H9 (cell line): Measurements from ENCODE around the gene ERICH2. TPM values are rescaled to one million over a fixed set of nuclear protein-coding genes. Genes with fewer than 3 reads are reported as not detected.

ENCODE experiments used
- DNase-seq: peaks from one replicate; pipeline ENCODE4 v3.0.0-alpha.2; 2017
- H2AFZ ChIP-seq: one replicate; pipeline ENCODE4 v1.6.1; 2013; ENCODE audit warnings: mild to moderate bottlenecking, low read length, control low read depth, moderate library complexity
- H2AK5ac ChIP-seq: 2 replicates; pipeline ENCODE4 v1.6.1; 2013; ENCODE audit warnings: low read length, control low read depth, mixed read lengths; ENCODE audit not compliant: insufficient read length
- H2BK120ac ChIP-seq: one replicate; pipeline ENCODE4 v1.6.1; 2013; ENCODE audit warnings: low read depth, mild to moderate bottlenecking, low read length, control low read depth, inconsistent platforms; ENCODE audit not compliant: poor library complexity, severe bottlenecking
- H2BK12ac ChIP-seq: 2 replicates; pipeline ENCODE4 v1.6.1; 2013; ENCODE audit warnings: low read length, control low read depth, mixed read lengths, low read depth; ENCODE audit not compliant: insufficient read length
- H2BK15ac ChIP-seq: 2 replicates; pipeline ENCODE4 v1.6.1; 2013; ENCODE audit warnings: low read depth, low read length, control low read depth
- H2BK20ac ChIP-seq: one replicate; pipeline ENCODE4 v1.6.1; 2013; ENCODE audit warnings: low read depth, mild to moderate bottlenecking, low read length, control low read depth, inconsistent platforms; ENCODE audit not compliant: poor library complexity, severe bottlenecking
- H2BK5ac ChIP-seq: 2 replicates; pipeline ENCODE4 v1.6.1; 2013; ENCODE audit warnings: low read length, control low read depth, mixed read lengths; ENCODE audit not compliant: insufficient read length
- H3K14ac ChIP-seq: 2 replicates; pipeline ENCODE4 v1.6.1; 2013; ENCODE audit warnings: low read length, control low read depth; ENCODE audit not compliant: insufficient read depth
- H3K18ac ChIP-seq: 2 replicates; pipeline ENCODE4 v1.6.1; 2013; ENCODE audit warnings: low read depth, mild to moderate bottlenecking, mixed read lengths, low read length, control low read depth; ENCODE audit not compliant: insufficient read length
- H3K23ac ChIP-seq: 2 replicates; pipeline ENCODE4 v1.6.1; 2013; ENCODE audit warnings: low read length, control low read depth, mixed read lengths, low read depth; ENCODE audit not compliant: insufficient read length
- H3K23me2 ChIP-seq: 2 replicates; pipeline ENCODE4 v1.6.1; 2013; ENCODE audit warnings: low read depth, mild to moderate bottlenecking, mixed read lengths, low read length, control low read depth; ENCODE audit not compliant: insufficient read length, poor library complexity, severe bottlenecking
- H3K27ac ChIP-seq: 2 replicates; pipeline ENCODE4 v1.5.1; 2013; ENCODE audit warnings: low read length, control low read depth, mixed read lengths, low read depth; ENCODE audit not compliant: insufficient read length
- H3K27me3 ChIP-seq: 2 replicates; pipeline ENCODE4 v1.6.1; 2013; ENCODE audit warnings: low read length, control low read depth, inconsistent platforms; ENCODE audit not compliant: insufficient read depth
- H3K4ac ChIP-seq: 2 replicates; pipeline ENCODE4 v1.6.1; 2013; ENCODE audit warnings: low read depth, mild to moderate bottlenecking, control low read depth, inconsistent platforms, low read length, moderate library complexity
- H3K4me1 ChIP-seq: 2 replicates; pipeline ENCODE4 v1.6.1; 2013; ENCODE audit warnings: low read length, control low read depth, inconsistent platforms; ENCODE audit not compliant: insufficient read depth
- H3K4me2 ChIP-seq: 2 replicates; pipeline ENCODE4 v1.6.1; 2013; ENCODE audit warnings: low read length, control low read depth, mixed read lengths; ENCODE audit not compliant: insufficient read length, insufficient read depth
- H3K56ac ChIP-seq: 2 replicates; pipeline ENCODE4 v1.6.1; 2013; ENCODE audit warnings: low read depth, mild to moderate bottlenecking, mixed read lengths, low read length, control low read depth; ENCODE audit not compliant: insufficient read length
- H3K79me1 ChIP-seq: 2 replicates; pipeline ENCODE4 v1.6.1; 2013; ENCODE audit warnings: low read depth, mild to moderate bottlenecking, moderate library complexity, low read length, control low read depth, inconsistent platforms; ENCODE audit not compliant: insufficient read depth, poor library complexity, severe bottlenecking
- H3K79me2 ChIP-seq: 2 replicates; pipeline ENCODE4 v1.6.1; 2013; ENCODE audit warnings: low read length, control low read depth, inconsistent platforms; ENCODE audit not compliant: insufficient read depth
- H3K9ac ChIP-seq: 2 replicates; pipeline ENCODE4 v1.6.1; 2013; ENCODE audit warnings: low read length, control low read depth, mixed read lengths; ENCODE audit not compliant: insufficient read length; ENCODE audit errors: extremely low read depth
- H3K9me3 ChIP-seq: one replicate; pipeline ENCODE4 v1.6.1; 2013; ENCODE audit warnings: low read depth, low read length, inconsistent platforms; ENCODE audit not compliant: control insufficient read depth
- H3T11ph ChIP-seq: one replicate; pipeline ENCODE4 v1.6.1; 2013; ENCODE audit warnings: mild to moderate bottlenecking, low read length, control low read depth, inconsistent platforms
- H4K20me1 ChIP-seq: one replicate; pipeline ENCODE4 v1.6.1; 2013; ENCODE audit not compliant: control insufficient read depth, insufficient read length, insufficient read depth
- H4K5ac ChIP-seq: 2 replicates; pipeline ENCODE4 v1.6.1; 2013; ENCODE audit warnings: low read depth, mild to moderate bottlenecking, mixed read lengths, low read length, control low read depth; ENCODE audit not compliant: insufficient read length
- H4K8ac ChIP-seq: replicated peaks from 2 replicates; pipeline ENCODE4 v1.6.1; 2013; ENCODE audit warnings: low read length, control low read depth, mixed read lengths, low read depth; ENCODE audit not compliant: insufficient read length
- H4K91ac ChIP-seq: 2 replicates; pipeline ENCODE4 v1.6.1; 2013; ENCODE audit warnings: low read depth, mild to moderate bottlenecking, moderate library complexity, mixed read lengths, low read length, control low read depth; ENCODE audit not compliant: insufficient read length
- H3K27ac Mint-ChIP-seq, 3 experiments: 2 replicates in 2 of 3; 3 replicates in 1 of 3; pipeline ENCODE4 v1.8.0; 2020 to 2021; ENCODE audit warnings: mixed read lengths in 3 of 3, mild to moderate bottlenecking in 1 of 3, moderate library complexity in 1 of 3
- H3K27me3 Mint-ChIP-seq: 2 replicates; pipeline ENCODE4 v1.8.0; 2021; ENCODE audit warnings: low read depth, mild to moderate bottlenecking, moderate library complexity, mixed read lengths
- H3K36me3 Mint-ChIP-seq, 3 experiments: 2 replicates in 2 of 3; 3 replicates in 1 of 3; pipeline ENCODE4 v1.8.0; 2020 to 2021; ENCODE audit warnings: low read depth in 3 of 3, mixed read lengths in 3 of 3; ENCODE audit not compliant: insufficient read depth in 1 of 3
- H3K4me1 Mint-ChIP-seq, 2 experiments: 2 replicates each; pipeline ENCODE4 v1.8.0; 2020; ENCODE audit warnings: mixed read lengths in 2 of 2
- H3K4me3 Mint-ChIP-seq, 2 experiments: 2 replicates in 1 of 2; 3 replicates in 1 of 2; pipeline ENCODE4 v1.8.0; 2020 to 2021; ENCODE audit warnings: mild to moderate bottlenecking in 2 of 2, mixed read lengths in 2 of 2, moderate library complexity in 1 of 2
- H3K9me3 Mint-ChIP-seq, 2 experiments: 2 replicates in 1 of 2; 3 replicates in 1 of 2; pipeline ENCODE4 v1.8.0; 2020; ENCODE audit warnings: mild to moderate bottlenecking in 2 of 2, mixed read lengths in 2 of 2, moderate library complexity in 1 of 2
- WGBS: extraction: QIAGEN DNeasy Blood & Tissue Kit; methylation state at CpG from one replicate; pipeline ENCODE4 v1.1.7; 2013; ENCODE audit warnings: missing lambda C conversion rate, low lambda C conversion rate, mixed read lengths; ENCODE audit not compliant: insufficient read length; ENCODE audit errors: extremely low coverage; 5-methylcytosine and 5-hydroxymethylcytosine counted together
- total RNA-seq: library from RNA; stranded (reverse); gene quantifications from 2 replicates; pipeline ENCODE4 v1.2.1, GENCODE V29; 2021
- TF ChIP-seq, protein P1 (sequence below): fragments of 200-600 bp; sonication (generic); conservative IDR thresholded peaks from 3 replicates; pipeline ENCODE4 v1.8.0; 2021; ENCODE audit warnings: antibody characterized with exemption, mild to moderate bottlenecking

The ERICH2 gene
- total RNA-seq, 1 experiment from 2014 or later, result 1.2 TPM

- DNase-seq, result peak; percentile 44
- H2AK5ac ChIP-seq, result no peak overlapping the region
- peaks cover 38% of the 10 kb centered on the region for H3K27me3 ChIP-seq
- Mint-ChIP-seq H3K4me3 (peak overlapping the region; percentile 59 to 82), H3K27ac (no peak overlapping the region; a peak in 1 of 7 replicates), H3K27me3 (peaks cover 59% of the 10 kb centered on the region), H3K36me3 (no peaks in the 10 kb centered on the region; a peak in 1 of 7 replicates), H3K9me3 (peaks cover 0 to 3% of the 10 kb centered on the region in 2 experiments; a peak in 1 of 5 replicates), H3K4me1 (peaks cover 41 to 43% of the 10 kb centered on the region in 2 experiments)
- no peak overlapping the region for H3K18ac ChIP-seq
- H3K56ac ChIP-seq, result no peak overlapping the region
- H3K23me2 ChIP-seq, result peaks cover 39% of the 10 kb centered on the region
- H4K20me1 ChIP-seq, result peaks cover 2% of the 10 kb centered on the region
- H3K27ac ChIP-seq, result no peak overlapping the region
- H3K4me2 ChIP-seq, result peak overlapping the region; percentile 70
- no peak overlapping the region for H3K4ac ChIP-seq
- WGBS, result no CpG with 5 or more reads among the region's 14 CpGs
- no peak overlapping the region for H3K9ac ChIP-seq
- H4K5ac ChIP-seq, result no peak overlapping the region
- no peak overlapping the region for H2AFZ ChIP-seq
- no peak overlapping the region for H3K23ac ChIP-seq
- no peak overlapping the region for H4K91ac ChIP-seq
- no peaks in the 10 kb centered on the region for H3K79me2 ChIP-seq
- no peak overlapping the region for H3T11ph ChIP-seq
- TF ChIP-seq, protein P1, sequence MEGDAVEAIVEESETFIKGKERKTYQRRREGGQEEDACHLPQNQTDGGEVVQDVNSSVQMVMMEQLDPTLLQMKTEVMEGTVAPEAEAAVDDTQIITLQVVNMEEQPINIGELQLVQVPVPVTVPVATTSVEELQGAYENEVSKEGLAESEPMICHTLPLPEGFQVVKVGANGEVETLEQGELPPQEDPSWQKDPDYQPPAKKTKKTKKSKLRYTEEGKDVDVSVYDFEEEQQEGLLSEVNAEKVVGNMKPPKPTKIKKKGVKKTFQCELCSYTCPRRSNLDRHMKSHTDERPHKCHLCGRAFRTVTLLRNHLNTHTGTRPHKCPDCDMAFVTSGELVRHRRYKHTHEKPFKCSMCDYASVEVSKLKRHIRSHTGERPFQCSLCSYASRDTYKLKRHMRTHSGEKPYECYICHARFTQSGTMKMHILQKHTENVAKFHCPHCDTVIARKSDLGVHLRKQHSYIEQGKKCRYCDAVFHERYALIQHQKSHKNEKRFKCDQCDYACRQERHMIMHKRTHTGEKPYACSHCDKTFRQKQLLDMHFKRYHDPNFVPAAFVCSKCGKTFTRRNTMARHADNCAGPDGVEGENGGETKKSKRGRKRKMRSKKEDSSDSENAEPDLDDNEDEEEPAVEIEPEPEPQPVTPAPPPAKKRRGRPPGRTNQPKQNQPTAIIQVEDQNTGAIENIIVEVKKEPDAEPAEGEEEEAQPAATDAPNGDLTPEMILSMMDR, result peak; percentile 83
- no peak overlapping the region for H4K8ac ChIP-seq
- H2BK5ac ChIP-seq, result no peak overlapping the region
- no peak overlapping the region for H2BK120ac ChIP-seq
- H3K79me1 ChIP-seq, result no peaks in the 10 kb centered on the region
- no peaks in the 10 kb centered on the region; the same call in 1 of the 2 replicates for H3K4me1 ChIP-seq
- H2BK20ac ChIP-seq, result no peak overlapping the region
- no peak overlapping the region for H2BK15ac ChIP-seq
- no peak overlapping the region for H2BK12ac ChIP-seq
- no peak overlapping the region for H3K14ac ChIP-seq
- no peaks in the 10 kb centered on the region for H3K9me3 ChIP-seq
Measured at GRCh38 chr2:170812710-170813600, 42.8 kb downstream of the ERICH2 start.
